ENCODE measurements around the gene LRFN4.

- TF ChIP-seq, protein P1, sequence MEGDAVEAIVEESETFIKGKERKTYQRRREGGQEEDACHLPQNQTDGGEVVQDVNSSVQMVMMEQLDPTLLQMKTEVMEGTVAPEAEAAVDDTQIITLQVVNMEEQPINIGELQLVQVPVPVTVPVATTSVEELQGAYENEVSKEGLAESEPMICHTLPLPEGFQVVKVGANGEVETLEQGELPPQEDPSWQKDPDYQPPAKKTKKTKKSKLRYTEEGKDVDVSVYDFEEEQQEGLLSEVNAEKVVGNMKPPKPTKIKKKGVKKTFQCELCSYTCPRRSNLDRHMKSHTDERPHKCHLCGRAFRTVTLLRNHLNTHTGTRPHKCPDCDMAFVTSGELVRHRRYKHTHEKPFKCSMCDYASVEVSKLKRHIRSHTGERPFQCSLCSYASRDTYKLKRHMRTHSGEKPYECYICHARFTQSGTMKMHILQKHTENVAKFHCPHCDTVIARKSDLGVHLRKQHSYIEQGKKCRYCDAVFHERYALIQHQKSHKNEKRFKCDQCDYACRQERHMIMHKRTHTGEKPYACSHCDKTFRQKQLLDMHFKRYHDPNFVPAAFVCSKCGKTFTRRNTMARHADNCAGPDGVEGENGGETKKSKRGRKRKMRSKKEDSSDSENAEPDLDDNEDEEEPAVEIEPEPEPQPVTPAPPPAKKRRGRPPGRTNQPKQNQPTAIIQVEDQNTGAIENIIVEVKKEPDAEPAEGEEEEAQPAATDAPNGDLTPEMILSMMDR (IDR thresholded peaks at IDR 0.05), result no peak
- TF ChIP-seq POLR2A (IDR thresholded peaks at IDR 0.05), result no peak
Observed at GRCh38 chr11:66847461-66848232, 9.2 kb upstream of the LRFN4 start.

All from upper lobe of left lung (tissue), 4 donors.